Measurements from ENCODE around the gene RBM17.
"Not testable (repeated sequence)": the region's sequence is repeated elsewhere in the genome, so short reads cannot be mapped to it uniquely, and the experiment has no call there.

RBM17 gene

GRCh38 chr10:6080417-6080973 is 8.3 kb upstream of the RBM17 start:
- no peak for DNase-seq

GRCh38 chr10:6082496-6083395 is 6.1 kb upstream of the RBM17 start:
- no peak for DNase-seq

- peak; percentile 68 for DNase-seq
These were observed 5.0 kb upstream of the RBM17 start for GRCh38 chr10:6083523-6084475.

GRCh38 chr10:6086375-6087233 is 2.2 kb upstream of the RBM17 start:
- DNase-seq, result peak; percentile 89

- peak; percentile 29 for DNase-seq
These were observed 743 bp downstream of the RBM17 start for GRCh38 chr10:6089334-6090219.

GRCh38 chr10:6091630-6092029 is 2.8 kb downstream of the RBM17 start:
- no peak for DNase-seq

- DNase-seq, result no peak
These were observed 3.9 kb downstream of the RBM17 start for GRCh38 chr10:6092731-6093130.

GRCh38 chr10:6095810-6096570 is 7.2 kb downstream of the RBM17 start:
- no peak for DNase-seq

- no peak for DNase-seq
These were observed 8.2 kb downstream of the RBM17 start for GRCh38 chr10:6097063-6097462.

GRCh38 chr10:6098156-6098555 is 9.3 kb downstream of the RBM17 start:
- no peak for DNase-seq

GRCh38 chr10:6100370-6100769 is 11.5 kb downstream of the RBM17 start:
- no peak for DNase-seq

- DNase-seq, result no peak
These were observed 12.3 kb downstream of the RBM17 start for GRCh38 chr10:6101181-6101580.

GRCh38 chr10:6102128-6102527 is 13.3 kb downstream of the RBM17 start:
- no peak for DNase-seq

GRCh38 chr10:6103591-6103990 is 14.8 kb downstream of the RBM17 start:
- no peak for DNase-seq

- not testable (repeated sequence) for DNase-seq
These were observed 18.8 kb downstream of the RBM17 start for GRCh38 chr10:6107616-6108015.

GRCh38 chr10:6108072-6108471 is 19.2 kb downstream of the RBM17 start:
- DNase-seq, result no peak

- DNase-seq, result no peak
These were observed 20.0 kb downstream of the RBM17 start for GRCh38 chr10:6108631-6109443.

GRCh38 chr10:6109444-6109775 is 20.6 kb downstream of the RBM17 start:
- no peak for DNase-seq

GRCh38 chr10:6110136-6110535 is 21.3 kb downstream of the RBM17 start:
- DNase-seq, result no peak

- DNase-seq, result no peak
These were observed 24.1 kb downstream of the RBM17 start for GRCh38 chr10:6112893-6113292.
